Heart left ventricle (tissue), 16 donors: ENCODE data around the gene VEGFB. TPM values are rescaled to one million over a fixed set of nuclear protein-coding genes. Genes with fewer than 3 reads are reported as not detected.

Experiments used
- ATAC-seq, 4 donors: fragments of 200-7000 bp; cut with Tn5 transposase; one replicate each; pipeline ENCODE4 v1.9.1; 2020 to 2022; ENCODE audit warnings: moderate library complexity in 4 of 4, mild to moderate bottlenecking in 3 of 4, moderate number of reproducible peaks in 1 of 4
- DNase-seq, 5 donors: peaks; one replicate each; pipeline ENCODE4 v3.0.0-alpha.2; 2020
- H3K27ac ChIP-seq, 12 donors: fragments of 200-600 bp; sonication (generic) in 4 of 12; one replicate each; pipeline versions ENCODE4 v1.5.0 to v1.8.0; 2016 to 2022; ENCODE audit warnings: mild to moderate bottlenecking in 2 of 12
- H3K27me3 ChIP-seq, 9 donors: fragments of 200-600 bp; sonication (generic) in 2 of 9; one replicate each; pipeline versions ENCODE4 v1.5.1 to v1.8.0; 2016 to 2022; ENCODE audit warnings: mild to moderate bottlenecking in 3 of 9
- H3K36me3 ChIP-seq, 9 donors: fragments of 200-600 bp; sonication (generic) in 2 of 9; one replicate each; pipeline versions ENCODE4 v1.5.0 to v1.8.0; 2018 to 2022; ENCODE audit warnings: mild to moderate bottlenecking in 2 of 9
- H3K4me1 ChIP-seq, 12 donors: fragments of 200-600 bp; sonication (generic) in 4 of 12; one replicate each; pipeline versions ENCODE4 v1.5.0 to v1.8.0; 2016 to 2022; ENCODE audit warnings: mild to moderate bottlenecking in 3 of 12
- H3K4me3 ChIP-seq, 12 donors: fragments of 200-600 bp; sonication (generic) in 4 of 12; one replicate each; pipeline versions ENCODE4 v1.5.0 to v1.8.0; 2017 to 2022; ENCODE audit warnings: mild to moderate bottlenecking in 9 of 12, moderate library complexity in 4 of 12
- H3K9me3 ChIP-seq, 12 donors: fragments of 200-600 bp; sonication (generic) in 4 of 12; one replicate each; pipeline versions ENCODE4 v1.5.0 to v1.8.0; 2016 to 2022; ENCODE audit warnings: mild to moderate bottlenecking in 1 of 12
- CTCF ChIP-seq, 12 donors: fragments of 200-600 bp; sonication (generic) in 4 of 12; IDR thresholded peaks; one replicate each; pipeline versions ENCODE4 v1.5.0 to v1.8.0; 2018 to 2022; ENCODE audit warnings: antibody characterized with exemption in 12 of 12, mild to moderate bottlenecking in 5 of 12
- POLR2A ChIP-seq, 2 donors: fragments of 450-650 bp; IDR thresholded peaks; one replicate each; pipeline ENCODE4 v1.6.1; 2017; ENCODE audit warnings: antibody characterized with exemption in 2 of 2, mild to moderate bottlenecking in 2 of 2, moderate library complexity in 2 of 2
- WGBS, 4 donors: extraction: QIAGEN DNeasy Blood & Tissue Kit in 2 of 4; methylation state at CpG; one replicate each; pipeline versions ENCODE4 v1.1.5 to v1.1.7; 2013 to 2018; 5-methylcytosine and 5-hydroxymethylcytosine counted together
- intact Hi-C, 10 donors: fragments of 100-400 bp; cut with DNase I; formaldehyde crosslinking; loops; one replicate each; pipeline versions ENCODE4 v1.11.1 to v1.14.2; 2022
- polyA plus RNA-seq, 2 donors: library from polyadenylated mRNA; stranded (reverse); fragments of 200-250 nt; gene quantifications; one replicate each; pipeline ENCODE4 v1.2.3, GENCODE V29; 2013
- total RNA-seq, 9 donors: library from RNA; depleted of rRNA in 2 of 9; stranded (reverse); fragments of >200 nt in 2 of 9; fragmentation: NEBNext Ultra II Directional in 3 of 9; extraction: Animal tissue kit (Norgen Biotek cat#: 25700) in 3 of 9; gene quantifications; one replicate each; pipeline versions ENCODE4 v1.1.0 to v1.2.4, GENCODE V29; 2016 to 2023
- donor health status: ischemic (EF 13 %, LVEDD 7.1; RV severe dilation, severe dysfunction).
- donor health status: healthy with polysubstance abuse.
- donor health status: DM: no; HTN: yes; CAD: no.
- donor health status: DM: no; HTN: no; CAD: no.
- donor health status: ischemic (EF 25% LVEDD 6.9; RV normal size, moderate dysfunction).
- donor health status: ischemic (EF 25% LVEDD 5.7; RV mildly dilated, moderate dysfunction).
- donor health status: healthy.
- donor health status: DM: yes; HTN: yes; CAD: no.
- donor health status: ischemic (EF 35%, LVEDD 5.7; RV mildly dilated, moderate dysfunction).
- donor health status: nonischemic (EF 11% LVEDD 7.7; RV severe dilation, severe dysfunction).
- donor health status: DM: yes; HTN: yes; CAD: no.
- donor health status: PGD.
- donor health status: ischemic (EF 29% LVEDD 5.4; RV normal size, mild dysfunction).
- donor health status: nonischemic (EF 23%, LVEDD 6.1; RV moderate dilation, normal function).

VEGFB gene
- total and polyA plus RNA-seq, 11 donors, result 127 to 332 (median 241) TPM

GRCh38 chr11:64262271-64263002 is 28.1 kb downstream of the VEGFB start:
- Histone ChIP-seq H3K9me3 (no peaks in the 10 kb centered on the region), H3K27me3 (no peaks in the 10 kb centered on the region), H3K36me3 (peaks cover 0 to 96% (median 79%) of the 10 kb centered on the region in 9 donors), H3K4me1 (peaks cover 0 to 9% (median 6%) of the 10 kb centered on the region in 12 donors), H3K27ac (no peak overlapping the region), H3K4me3 (no peak overlapping the region)
- 94 to 96% (median 96%) methylated on average over 25 to 42 of the region's 42 CpGs for WGBS, 4 donors
- DNase-seq, result peak in 1 of 5 donors; percentile 28
- no peak for ATAC-seq
- intact Hi-C loops, result no loop called here
- no peak for TF ChIP-seq CTCF (IDR thresholded peaks at IDR 0.05)
- TF ChIP-seq POLR2A (IDR thresholded peaks at IDR 0.05), result no peak

- H3K4me1 ChIP-seq, result peaks cover 0 to 17% (median 14%) of the 10 kb centered on the region in 12 donors
Observed at GRCh38 chr11:64263021-64263946, 28.9 kb downstream of the VEGFB start.

GRCh38 chr11:64263947-64264317 is 29.5 kb downstream of the VEGFB start:
- H3K4me3 ChIP-seq, result no peak overlapping the region
- no peak for DNase-seq
- H3K27ac ChIP-seq, result no peak overlapping the region
- 94 to 96% (median 95%) methylated on average over 8 of the region's 8 CpGs for WGBS, 4 donors
- no peak for ATAC-seq
- H3K27me3 ChIP-seq, result no peaks in the 10 kb centered on the region
- intact Hi-C loops, result no loop called here
- H3K9me3 ChIP-seq, result no peaks in the 10 kb centered on the region
- TF ChIP-seq CTCF (IDR thresholded peaks at IDR 0.05) (no peak), POLR2A (IDR thresholded peaks at IDR 0.05) (no peak)
- peaks cover 2 to 24% (median 20%) of the 10 kb centered on the region in 12 donors for H3K4me1 ChIP-seq
- H3K36me3 ChIP-seq, result peaks cover 0 to 81% (median 64%) of the 10 kb centered on the region in 9 donors

More at GRCh38 chr11:64263021-64263946, 28.9 kb downstream of the VEGFB start:
- no peaks in the 10 kb centered on the region for H3K27me3 ChIP-seq
- TF ChIP-seq POLR2A (IDR thresholded peaks at IDR 0.05) (no peak), CTCF (IDR thresholded peaks at IDR 0.05) (no peak)
- DNase-seq (no peak), ATAC-seq (no peak)
- H3K27ac ChIP-seq, result no peak overlapping the region
- intact Hi-C loops, result no loop called here
- 85 to 87% (median 86%) methylated on average over 16 to 29 of the region's 29 CpGs for WGBS, 4 donors
- no peak overlapping the region for H3K4me3 ChIP-seq
- H3K9me3 ChIP-seq, result no peaks in the 10 kb centered on the region
- H3K36me3 ChIP-seq, result peaks cover 0 to 87% (median 71%) of the 10 kb centered on the region in 9 donors

- Histone ChIP-seq H3K4me1 (peaks cover 2 to 27% (median 24%) of the 10 kb centered on the region in 12 donors), H3K9me3 (no peaks in the 10 kb centered on the region), H3K36me3 (peaks cover 0 to 76% (median 59%) of the 10 kb centered on the region in 9 donors), H3K27ac (no peak overlapping the region), H3K27me3 (no peaks in the 10 kb centered on the region), H3K4me3 (no peak overlapping the region)
- WGBS, 4 donors, result 89 to 97% (median 95%) methylated on average over 9 to 10 of the region's 10 CpGs
- ATAC-seq (no peak), DNase-seq (no peak)
- intact Hi-C loops, result no loop called here
- TF ChIP-seq POLR2A (IDR thresholded peaks at IDR 0.05), result no peak
- TF ChIP-seq CTCF (IDR thresholded peaks at IDR 0.05), result no peak
Observed at GRCh38 chr11:64264371-64264852, 30.0 kb downstream of the VEGFB start.
